SK-N-SH (cell line): Measurements from ENCODE around the gene PIPOX. TPM values are rescaled to one million over a fixed set of nuclear protein-coding genes. Genes with fewer than 3 reads are reported as not detected.

Source experiments
- CTCF ChIA-PET: fragments of 300-600, 350-600 bp; formaldehyde crosslinking; extraction: SDS; loops from one replicate; lab custom pipeline; 2021; lab: Yijun Ruan, JAX
- POLR2A ChIA-PET: fragments of 350-600 bp; sonication (Branson Sonifier 250); formaldehyde crosslinking; extraction: SDS; loops from one replicate; lab custom pipeline; 2020; ENCODE audit warnings: antibody characterized with exemption, inconsistent platforms; lab: Yijun Ruan, JAX
- DNase-seq: peaks from one replicate; pipeline ENCODE4 v3.0.0; 2012
- H2AFZ ChIP-seq: fragments of 200-600 bp; sonication (generic); 2 replicates; pipeline ENCODE4 v1.8.1; 2016; ENCODE audit warnings: antibody characterized with exemption, mild to moderate bottlenecking, low read depth
- H3F3A ChIP-seq: fragments of 200-600 bp; sonication (generic); replicated peaks from 2 replicates; pipeline ENCODE3; 2016; ENCODE audit warnings: antibody characterized with exemption, mild to moderate bottlenecking; ENCODE audit not compliant: insufficient read depth
- H3K27ac ChIP-seq, 2 experiments: fragments of 200-500 bp in 1 of 2; fragments of 200-600 bp in 1 of 2; sonication (Bioruptor generic) in 1 of 2; sonication (generic), shearing (Covaris generic) in 1 of 2; 2 replicates each; pipeline versions ENCODE4 v1.5.1 to v1.6.1; 2014 to 2016; ENCODE audit warnings: low read depth in 2 of 2, inconsistent platforms in 1 of 2, low read length in 1 of 2, mild to moderate bottlenecking in 1 of 2, mixed read lengths in 1 of 2
- H3K27me3 ChIP-seq: fragments of 200-600 bp; sonication (generic), shearing (Covaris generic); 2 replicates; pipeline ENCODE4 v1.6.1; 2016; ENCODE audit warnings: mixed run types; ENCODE audit not compliant: insufficient read depth
- H3K36me3 ChIP-seq, 2 experiments: fragments of 200-500 bp in 1 of 2; fragments of 200-600 bp in 1 of 2; sonication (Bioruptor generic) in 1 of 2; sonication (generic) in 1 of 2; replicated peaks in 1 of 2; 2 replicates each; pipeline versions ENCODE3 to v1.5.1; 2014 to 2016; ENCODE audit warnings: low read length in 1 of 2, mild to moderate bottlenecking in 1 of 2; ENCODE audit not compliant: insufficient read depth in 2 of 2, control insufficient read depth in 1 of 2
- H3K4me1 ChIP-seq, 2 experiments: fragments of 200-500 bp in 1 of 2; fragments of 200-600 bp in 1 of 2; sonication (Bioruptor generic) in 1 of 2; sonication (generic), shearing (Covaris generic) in 1 of 2; 2 replicates each; pipeline versions ENCODE4 v1.5.1 to v1.6.1; 2014 to 2016; ENCODE audit warnings: low read depth in 1 of 2, low read length in 1 of 2, mixed run types in 1 of 2; ENCODE audit not compliant: insufficient read depth in 2 of 2, control insufficient read depth in 1 of 2
- H3K4me2 ChIP-seq: fragments of 200-600 bp; sonication (generic), shearing (Covaris generic); 2 replicates; pipeline ENCODE4 v1.6.1; 2017; ENCODE audit warnings: mixed run types
- H3K4me3 ChIP-seq, 2 experiments: fragments of 200-500 bp in 1 of 2; fragments of 200-600 bp in 1 of 2; sonication (Bioruptor generic) in 1 of 2; sonication (generic), shearing (Covaris generic) in 1 of 2; 2 replicates each; pipeline versions ENCODE4 v1.5.1 to v1.8.1; 2014 to 2016; ENCODE audit warnings: low read depth in 2 of 2, inconsistent platforms in 1 of 2, low read length in 1 of 2, mild to moderate bottlenecking in 1 of 2, mixed read lengths in 1 of 2, moderate library complexity in 1 of 2
- H3K79me2 ChIP-seq: fragments of 200-600 bp; sonication (generic); 2 replicates; pipeline ENCODE4 v1.8.1; 2017; ENCODE audit warnings: mild to moderate bottlenecking; ENCODE audit not compliant: insufficient read depth
- H3K9ac ChIP-seq: fragments of 200-600 bp; sonication (generic); 2 replicates; pipeline ENCODE4 v1.6.1; 2017; ENCODE audit warnings: mixed run types
- H3K9me2 ChIP-seq: fragments of 200-600 bp; sonication (generic); 2 replicates; pipeline ENCODE4 v1.6.1; 2017; ENCODE audit warnings: mixed run types
- H3K9me3 ChIP-seq: fragments of 200-600 bp; sonication (generic); 2 replicates; pipeline ENCODE4 v1.6.1; 2017; ENCODE audit warnings: mixed run types, mild to moderate bottlenecking, moderate library complexity
- H4K20me1 ChIP-seq: fragments of 200-600 bp; sonication (generic); 2 replicates; pipeline ENCODE4 v1.6.1; 2017; ENCODE audit warnings: mild to moderate bottlenecking, mixed run types; ENCODE audit not compliant: insufficient read depth
- CTCF ChIP-seq: fragments of 200-600 bp; sonication (generic); IDR thresholded peaks from 2 replicates; pipeline ENCODE4 v1.6.1; 2017; ENCODE audit warnings: antibody characterized with exemption, mild to moderate bottlenecking, moderate library complexity
- ELF1 ChIP-seq: IDR thresholded peaks from 2 replicates; pipeline ENCODE4 v1.4.0; 2012
- EP300 ChIP-seq, 2 experiments: IDR thresholded peaks; 2 replicates each; pipeline versions ENCODE4 v1.4.0 to v1.6.1; 2012; ENCODE audit warnings: borderline replicate concordance in 1 of 2, low read depth in 1 of 2, low read length in 1 of 2
- FOSL2 ChIP-seq: IDR thresholded peaks from 2 replicates; pipeline ENCODE4 v1.4.0; 2012; ENCODE audit warnings: low read depth, mild to moderate bottlenecking, moderate library complexity, borderline replicate concordance
- GABPA ChIP-seq: IDR thresholded peaks from 2 replicates; pipeline ENCODE4 v1.4.0; 2012; ENCODE audit warnings: low read depth, mild to moderate bottlenecking
- GATA2 ChIP-seq: sonication (generic); formaldehyde crosslinking; IDR thresholded peaks from 2 replicates; pipeline ENCODE4 v1.5.0; 2020; ENCODE audit warnings: mild to moderate bottlenecking, missing genetic modification reagents
- MEF2A ChIP-seq: IDR thresholded peaks from 2 replicates; pipeline ENCODE4 v1.4.0; 2012; ENCODE audit warnings: low read depth, borderline replicate concordance
- POLR2AphosphoS5 ChIP-seq: IDR thresholded peaks from 2 replicates; pipeline ENCODE4 v1.6.1; 2012; ENCODE audit warnings: low read depth, low read length
- RFX5 ChIP-seq: IDR thresholded peaks from 2 replicates; pipeline ENCODE4 v1.6.1; 2012; ENCODE audit warnings: mild to moderate bottlenecking, improper control_type of control experiment, low read length
- RXRA ChIP-seq: IDR thresholded peaks from 2 replicates; pipeline ENCODE4 v1.4.0; 2012; ENCODE audit warnings: low read depth, mild to moderate bottlenecking, borderline replicate concordance
- SMC3 ChIP-seq: IDR thresholded peaks from 2 replicates; pipeline ENCODE4 v1.6.1; 2012; ENCODE audit warnings: low read depth, low read length, improper control_type of control experiment
- TCF12 ChIP-seq: IDR thresholded peaks from 2 replicates; pipeline ENCODE4 v1.4.0; 2012
- TEAD4 ChIP-seq: IDR thresholded peaks from 2 replicates; pipeline ENCODE4 v1.4.0; 2012; ENCODE audit warnings: mild to moderate bottlenecking, borderline replicate concordance; ENCODE audit not compliant: insufficient read depth
- YY1 ChIP-seq: IDR thresholded peaks from 2 replicates; pipeline ENCODE4 v1.4.0; 2012; ENCODE audit warnings: low read depth, mild to moderate bottlenecking
- WGBS: methylation state at CpG from one replicate; pipeline ENCODE4 v1.1.6; 2017; ENCODE audit warnings: low lambda C conversion rate; 5-methylcytosine and 5-hydroxymethylcytosine counted together
- polyA plus RNA-seq, 3 experiments: library from polyadenylated mRNA; depleted of rRNA; stranded (reverse); fragments of >200 nt; gene quantifications; 2 replicates each; pipeline ENCODE4 v1.2.3, GENCODE V29; 2012
- TF ChIP-seq, protein P1 (sequence below): IDR thresholded peaks from 2 replicates; pipeline ENCODE4 v1.4.0; 2012; ENCODE audit warnings: low read depth, borderline replicate concordance
- TF ChIP-seq, protein P2 (sequence below): IDR thresholded peaks from 2 replicates; pipeline ENCODE4 v1.4.0; 2012; ENCODE audit warnings: low read depth, borderline replicate concordance
- TF ChIP-seq, protein P3 (sequence below): IDR thresholded peaks from 2 replicates; pipeline ENCODE4; 2012

The PIPOX gene
- polyA plus RNA-seq, 1 of the 3 experiments (the other 2 are of a cell fraction) = 0.31 TPM

- TF ChIP-seq POLR2AphosphoS5 (no peak), SMC3 (no peak), RFX5 (no peak), TEAD4 (no peak)
- TF ChIP-seq, protein P1, sequence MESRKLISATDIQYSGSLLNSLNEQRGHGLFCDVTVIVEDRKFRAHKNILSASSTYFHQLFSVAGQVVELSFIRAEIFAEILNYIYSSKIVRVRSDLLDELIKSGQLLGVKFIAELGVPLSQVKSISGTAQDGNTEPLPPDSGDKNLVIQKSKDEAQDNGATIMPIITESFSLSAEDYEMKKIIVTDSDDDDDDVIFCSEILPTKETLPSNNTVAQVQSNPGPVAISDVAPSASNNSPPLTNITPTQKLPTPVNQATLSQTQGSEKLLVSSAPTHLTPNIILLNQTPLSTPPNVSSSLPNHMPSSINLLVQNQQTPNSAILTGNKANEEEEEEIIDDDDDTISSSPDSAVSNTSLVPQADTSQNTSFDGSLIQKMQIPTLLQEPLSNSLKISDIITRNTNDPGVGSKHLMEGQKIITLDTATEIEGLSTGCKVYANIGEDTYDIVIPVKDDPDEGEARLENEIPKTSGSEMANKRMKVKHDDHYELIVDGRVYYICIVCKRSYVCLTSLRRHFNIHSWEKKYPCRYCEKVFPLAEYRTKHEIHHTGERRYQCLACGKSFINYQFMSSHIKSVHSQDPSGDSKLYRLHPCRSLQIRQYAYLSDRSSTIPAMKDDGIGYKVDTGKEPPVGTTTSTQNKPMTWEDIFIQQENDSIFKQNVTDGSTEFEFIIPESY = no peak
- TF ChIP-seq, all 33 proteins: peak for 0
- Histone ChIP-seq H2AFZ (no peak overlapping the region), H3K4me1 (no peaks in the 10 kb centered on the region; a peak in 1 of 4 replicates), H3K9me3 (no peaks in the 10 kb centered on the region), H3F3A (no peaks in the 10 kb centered on the region), H3K4me2 (no peak overlapping the region), H3K27me3 (peaks cover 26% of the 10 kb centered on the region; the same call in 1 of the 2 replicates), H4K20me1 (no peaks in the 10 kb centered on the region), H3K4me3 (no peak overlapping the region), H3K9me2 (no peaks in the 10 kb centered on the region), H3K27ac (no peak overlapping the region), H3K79me2 (no peaks in the 10 kb centered on the region), H3K36me3 (no peaks in the 10 kb centered on the region), H3K9ac (no peak overlapping the region)
- WGBS = 48% methylated on average over 7 of the region's 7 CpGs
- POLR2A ChIA-PET = no interaction called here
- no peak for DNase-seq
- CTCF ChIA-PET = no interaction called here
Observed at GRCh38 chr17:29022074-29022473, 20.9 kb upstream of the PIPOX start.

DNA sequence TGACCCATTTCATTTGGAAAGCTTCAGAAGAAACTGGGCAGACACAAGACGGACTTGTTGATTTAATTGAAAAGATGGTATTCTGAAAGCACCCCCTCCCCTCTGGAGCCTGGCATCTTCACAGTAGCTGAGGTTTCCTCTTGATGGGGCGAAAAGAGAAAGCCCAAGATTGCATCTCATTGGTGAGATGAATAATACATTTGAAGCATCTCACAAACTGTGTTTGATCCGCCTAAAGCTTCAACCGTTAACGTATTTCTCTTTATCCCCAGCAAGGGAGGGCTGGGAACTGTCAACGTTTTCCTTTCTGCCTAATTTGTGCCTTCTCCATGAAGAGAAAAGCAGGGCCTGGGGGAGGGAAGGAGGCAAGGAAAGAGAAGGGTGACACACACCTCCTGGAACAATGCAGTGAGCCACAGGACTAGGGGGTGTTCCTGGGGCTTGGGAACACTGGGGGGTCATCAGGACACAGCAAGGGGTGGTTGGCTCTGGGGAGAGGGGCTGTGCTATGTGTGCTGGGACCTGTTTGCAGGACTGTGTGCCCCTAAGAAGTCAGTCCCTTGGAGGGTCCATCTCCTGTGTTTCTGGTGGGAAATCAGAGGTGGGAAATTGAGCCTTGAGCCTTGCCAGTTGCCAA, 18.5 kb upstream of the PIPOX start:
- H3K9ac ChIP-seq = no peak overlapping the region
- H3K9me2 ChIP-seq = no peaks in the 10 kb centered on the region
- peaks cover 35% of the 10 kb centered on the region; the same call in 1 of the 2 replicates for H3K27me3 ChIP-seq
- no peaks in the 10 kb centered on the region for H3K9me3 ChIP-seq
- H3K27ac ChIP-seq = no peak overlapping the region
- H3K4me3 ChIP-seq = no peak overlapping the region
- H3K4me2 ChIP-seq = no peak overlapping the region
- no peaks in the 10 kb centered on the region for H3F3A ChIP-seq
- no peaks in the 10 kb centered on the region; a peak in 1 of 4 replicates for H3K4me1 ChIP-seq
- 53% methylated on average over 6 of the region's 6 CpGs for WGBS
- DNase-seq = no peak
- H3K79me2 ChIP-seq = no peaks in the 10 kb centered on the region
- POLR2A ChIA-PET = no interaction called here
- no peak overlapping the region for H2AFZ ChIP-seq
- H4K20me1 ChIP-seq = no peaks in the 10 kb centered on the region
- no peaks in the 10 kb centered on the region for H3K36me3 ChIP-seq
- TF ChIP-seq, protein P2, sequence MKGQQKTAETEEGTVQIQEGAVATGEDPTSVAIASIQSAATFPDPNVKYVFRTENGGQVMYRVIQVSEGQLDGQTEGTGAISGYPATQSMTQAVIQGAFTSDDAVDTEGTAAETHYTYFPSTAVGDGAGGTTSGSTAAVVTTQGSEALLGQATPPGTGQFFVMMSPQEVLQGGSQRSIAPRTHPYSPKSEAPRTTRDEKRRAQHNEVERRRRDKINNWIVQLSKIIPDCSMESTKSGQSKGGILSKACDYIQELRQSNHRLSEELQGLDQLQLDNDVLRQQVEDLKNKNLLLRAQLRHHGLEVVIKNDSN = no peak
- TF ChIP-seq EP300 (IDR thresholded peaks at IDR 0.05; ENCODE audit: borderline replicate concordance in 1 of 2, low read depth in 1 of 2, low read length in 1 of 2) = no peak
- TF ChIP-seq FOSL2 = no peak
- no peak for TF ChIP-seq MEF2A
- TF ChIP-seq POLR2AphosphoS5 = no peak
- no peak for TF ChIP-seq SMC3
- no peak for TF ChIP-seq GATA2 (CRISPR knock-in tag)
- TF ChIP-seq TCF12 = no peak
- TF ChIP-seq ELF1 = no peak
- TF ChIP-seq RXRA = no peak
- no peak for TF ChIP-seq CTCF
- no peak for TF ChIP-seq TEAD4
- TF ChIP-seq, protein P3, sequence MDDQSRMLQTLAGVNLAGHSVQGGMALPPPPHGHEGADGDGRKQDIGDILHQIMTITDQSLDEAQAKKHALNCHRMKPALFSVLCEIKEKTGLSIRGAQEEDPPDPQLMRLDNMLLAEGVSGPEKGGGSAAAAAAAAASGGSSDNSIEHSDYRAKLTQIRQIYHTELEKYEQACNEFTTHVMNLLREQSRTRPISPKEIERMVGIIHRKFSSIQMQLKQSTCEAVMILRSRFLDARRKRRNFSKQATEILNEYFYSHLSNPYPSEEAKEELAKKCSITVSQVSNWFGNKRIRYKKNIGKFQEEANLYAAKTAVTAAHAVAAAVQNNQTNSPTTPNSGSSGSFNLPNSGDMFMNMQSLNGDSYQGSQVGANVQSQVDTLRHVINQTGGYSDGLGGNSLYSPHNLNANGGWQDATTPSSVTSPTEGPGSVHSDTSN = no peak
- TF ChIP-seq GABPA = no peak
- TF ChIP-seq YY1 = no peak
- CTCF ChIA-PET = interaction anchor here (1.3 kb wide), 1 partner anchor 10 kb away, joined by 3 read pairs; no protein-coding TSS in a partner anchor
